Neural cell (in vitro differentiated cells): Measurements from ENCODE around the gene PTPN5. TPM values are rescaled to one million over a fixed set of nuclear protein-coding genes. Genes with fewer than 3 reads are reported as not detected.

Experiments used
- H2AFZ ChIP-seq: fragments of 200-600, 300-800 bp; sonication (generic), shearing (Covaris generic); 2 replicates; pipeline ENCODE4 v1.6.0; 2014; ENCODE audit warnings: low read depth, mild to moderate bottlenecking, antibody characterized with exemption, low read length, moderate library complexity
- H3F3A ChIP-seq: fragments of 200-600 bp; shearing (Covaris generic); 2 replicates; pipeline ENCODE4 v1.6.1; 2016; ENCODE audit warnings: mild to moderate bottlenecking, moderate library complexity, mixed read lengths, antibody characterized with exemption, low read length; ENCODE audit not compliant: insufficient read depth, poor library complexity, severe bottlenecking
- H3K27ac ChIP-seq: fragments of 200-600, 300-800 bp; sonication (generic), shearing (Covaris generic); 2 replicates; pipeline ENCODE4 v1.5.1; 2014; ENCODE audit warnings: mild to moderate bottlenecking, low read length, moderate library complexity
- H3K27me3 ChIP-seq: fragments of 300-800, 200-600 bp; sonication (generic), shearing (Covaris generic); 2 replicates; pipeline ENCODE4 v1.6.0; 2014; ENCODE audit warnings: mild to moderate bottlenecking, low read depth, low read length, moderate library complexity; ENCODE audit not compliant: insufficient read depth
- H3K36me3 ChIP-seq: fragments of 300-800, 200-600 bp; sonication (generic), shearing (Covaris generic); 2 replicates; pipeline ENCODE4 v1.5.1; 2014; ENCODE audit warnings: mild to moderate bottlenecking, antibody characterized with exemption, low read length, moderate library complexity; ENCODE audit not compliant: insufficient read depth
- H3K4me2 ChIP-seq: fragments of 300-800, 200-600 bp; sonication (generic), shearing (Covaris generic); 2 replicates; pipeline ENCODE4 v1.6.0; 2014; ENCODE audit warnings: mild to moderate bottlenecking, low read length
- H3K4me3 ChIP-seq: fragments of 300-800, 200-600 bp; sonication (generic), shearing (Covaris generic); 2 replicates; pipeline ENCODE4 v1.5.1; 2014; ENCODE audit warnings: mild to moderate bottlenecking, low read length, moderate library complexity
- H3K79me2 ChIP-seq: fragments of 200-600 bp; shearing (Covaris generic); replicated peaks from 2 replicates; pipeline ENCODE4 v1.6.0; 2014; ENCODE audit warnings: mild to moderate bottlenecking, low read length, moderate library complexity; ENCODE audit not compliant: insufficient read depth
- H3K9ac ChIP-seq: fragments of 300-800, 200-600 bp; sonication (generic), shearing (Covaris generic); 2 replicates; pipeline ENCODE4 v1.6.1; 2016; ENCODE audit warnings: mild to moderate bottlenecking, low read length, mixed read lengths
- H3K9me2 ChIP-seq: fragments of 200-600 bp; shearing (Covaris generic); 2 replicates; pipeline ENCODE4 v1.6.1; 2016; ENCODE audit warnings: mild to moderate bottlenecking, low read length, mixed read lengths; ENCODE audit not compliant: insufficient read depth
- H3K9me3 ChIP-seq: fragments of 200-600, 300-800 bp; sonication (generic), shearing (Covaris generic); 2 replicates; pipeline ENCODE4 v1.6.1; 2016; ENCODE audit warnings: mild to moderate bottlenecking, mixed run types, low read length, moderate library complexity, mixed read lengths
- H4K20me1 ChIP-seq: fragments of 200-600 bp; shearing (Covaris generic); 2 replicates; pipeline ENCODE4 v1.6.1; 2016; ENCODE audit warnings: mild to moderate bottlenecking, mixed run types; ENCODE audit not compliant: insufficient read depth
- CTCF ChIP-seq: fragments of 450-650 bp; IDR thresholded peaks from 2 replicates; pipeline ENCODE4 v1.5.1; 2014; ENCODE audit warnings: antibody characterized with exemption, mild to moderate bottlenecking, moderate library complexity; ENCODE audit not compliant: poor library complexity, severe bottlenecking
- EP300 ChIP-seq: fragments of 450-650 bp; conservative IDR thresholded peaks from 2 replicates; pipeline ENCODE4 v1.6.1; 2014; ENCODE audit warnings: antibody characterized with exemption, mild to moderate bottlenecking, moderate library complexity; ENCODE audit not compliant: poor library complexity, severe bottlenecking
- EZH2 ChIP-seq: fragments of 200-600, 300-800 bp; shearing (Covaris generic), sonication (generic); IDR thresholded peaks from 2 replicates; pipeline ENCODE4 v1.6.1; 2014; ENCODE audit warnings: antibody characterized with exemption, low read length, borderline replicate concordance, mild to moderate bottlenecking; ENCODE audit not compliant: insufficient read depth, poor library complexity, severe bottlenecking
- MXI1 ChIP-seq: fragments of 450-650 bp; conservative IDR thresholded peaks from 2 replicates; pipeline ENCODE4 v1.6.1; 2014; ENCODE audit warnings: antibody characterized with exemption, mild to moderate bottlenecking; ENCODE audit not compliant: poor library complexity, severe bottlenecking
- POLR2AphosphoS5 ChIP-seq: IDR thresholded peaks from 2 replicates; pipeline ENCODE4 v1.6.1; 2012
- RAD21 ChIP-seq: fragments of 450-650 bp; conservative IDR thresholded peaks from 2 replicates; pipeline ENCODE4 v1.6.1; 2014; ENCODE audit warnings: antibody characterized with exemption, mild to moderate bottlenecking, moderate library complexity
- SMC3 ChIP-seq: fragments of 450-650 bp; conservative IDR thresholded peaks from 2 replicates; pipeline ENCODE4 v1.6.1; 2014; ENCODE audit warnings: antibody characterized with exemption, mild to moderate bottlenecking, moderate library complexity; ENCODE audit not compliant: poor library complexity
- TAF1 ChIP-seq: IDR thresholded peaks from 2 replicates; pipeline ENCODE4 v1.6.1; 2012; ENCODE audit warnings: low read depth
- polyA plus RNA-seq: library from polyadenylated mRNA; depleted of rRNA; stranded (reverse); fragments of >200 nt; gene quantifications from 2 replicates; pipeline ENCODE4 v1.2.3, GENCODE V29; 2014
- TF ChIP-seq, protein P1 (sequence below): IDR thresholded peaks from 2 replicates; pipeline ENCODE4 v1.6.1; 2012; ENCODE audit warnings: borderline replicate concordance

The PTPN5 gene
- polyA plus RNA-seq, 1 donor from 2014 or later = 122 TPM

- Histone ChIP-seq H3K4me2 (no peak overlapping the region), H3K27me3 (no peaks in the 10 kb centered on the region)
These were observed 25.6 kb downstream of the PTPN5 start for GRCh38 chr11:18766015-18766414.

DNA sequence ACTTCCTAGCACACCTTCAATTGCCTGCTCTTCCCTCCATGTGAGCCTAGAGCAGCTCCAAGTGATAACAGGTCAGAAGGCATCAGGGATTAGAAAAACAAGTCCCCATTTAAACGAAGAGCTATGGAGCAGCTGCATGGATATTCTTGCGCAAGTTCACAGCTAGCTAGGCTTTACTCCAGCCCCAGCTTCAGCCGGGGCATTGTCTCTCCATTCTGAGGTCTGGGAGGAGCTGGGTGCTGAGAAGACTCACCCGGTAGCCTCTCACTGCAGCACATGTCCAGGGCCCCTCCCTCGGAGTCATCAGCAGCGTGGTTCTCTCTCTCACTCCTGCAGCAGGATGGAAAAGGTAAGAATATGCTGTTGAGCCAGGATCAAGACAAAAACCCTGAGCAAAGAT lies 26.0 kb downstream of the PTPN5 start:
- no peak for TF ChIP-seq SMC3
- TF ChIP-seq RAD21 = no peak
- TF ChIP-seq MXI1 = no peak
- no peak for TF ChIP-seq CTCF
- TF ChIP-seq TAF1 = no peak
- no peak for TF ChIP-seq EP300
- TF ChIP-seq EZH2 = no peak
- TF ChIP-seq POLR2AphosphoS5 = no peak
- TF ChIP-seq, protein P1, sequence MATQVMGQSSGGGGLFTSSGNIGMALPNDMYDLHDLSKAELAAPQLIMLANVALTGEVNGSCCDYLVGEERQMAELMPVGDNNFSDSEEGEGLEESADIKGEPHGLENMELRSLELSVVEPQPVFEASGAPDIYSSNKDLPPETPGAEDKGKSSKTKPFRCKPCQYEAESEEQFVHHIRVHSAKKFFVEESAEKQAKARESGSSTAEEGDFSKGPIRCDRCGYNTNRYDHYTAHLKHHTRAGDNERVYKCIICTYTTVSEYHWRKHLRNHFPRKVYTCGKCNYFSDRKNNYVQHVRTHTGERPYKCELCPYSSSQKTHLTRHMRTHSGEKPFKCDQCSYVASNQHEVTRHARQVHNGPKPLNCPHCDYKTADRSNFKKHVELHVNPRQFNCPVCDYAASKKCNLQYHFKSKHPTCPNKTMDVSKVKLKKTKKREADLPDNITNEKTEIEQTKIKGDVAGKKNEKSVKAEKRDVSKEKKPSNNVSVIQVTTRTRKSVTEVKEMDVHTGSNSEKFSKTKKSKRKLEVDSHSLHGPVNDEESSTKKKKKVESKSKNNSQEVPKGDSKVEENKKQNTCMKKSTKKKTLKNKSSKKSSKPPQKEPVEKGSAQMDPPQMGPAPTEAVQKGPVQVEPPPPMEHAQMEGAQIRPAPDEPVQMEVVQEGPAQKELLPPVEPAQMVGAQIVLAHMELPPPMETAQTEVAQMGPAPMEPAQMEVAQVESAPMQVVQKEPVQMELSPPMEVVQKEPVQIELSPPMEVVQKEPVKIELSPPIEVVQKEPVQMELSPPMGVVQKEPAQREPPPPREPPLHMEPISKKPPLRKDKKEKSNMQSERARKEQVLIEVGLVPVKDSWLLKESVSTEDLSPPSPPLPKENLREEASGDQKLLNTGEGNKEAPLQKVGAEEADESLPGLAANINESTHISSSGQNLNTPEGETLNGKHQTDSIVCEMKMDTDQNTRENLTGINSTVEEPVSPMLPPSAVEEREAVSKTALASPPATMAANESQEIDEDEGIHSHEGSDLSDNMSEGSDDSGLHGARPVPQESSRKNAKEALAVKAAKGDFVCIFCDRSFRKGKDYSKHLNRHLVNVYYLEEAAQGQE = no peak
- H2AFZ ChIP-seq = no peak overlapping the region
- no peaks in the 10 kb centered on the region for H3K9me2 ChIP-seq
- H3K9me3 ChIP-seq = no peaks in the 10 kb centered on the region
- no peak overlapping the region for H3K4me2 ChIP-seq
- no peak overlapping the region for H3K9ac ChIP-seq
- H3K27ac ChIP-seq = no peak overlapping the region
- H3K36me3 ChIP-seq = peaks cover 15% of the 10 kb centered on the region
- H3F3A ChIP-seq = no peaks in the 10 kb centered on the region
- no peaks in the 10 kb centered on the region for H3K79me2 ChIP-seq
- no peak overlapping the region for H3K4me3 ChIP-seq
- H3K27me3 ChIP-seq = no peaks in the 10 kb centered on the region
- H4K20me1 ChIP-seq = no peaks in the 10 kb centered on the region

More at GRCh38 chr11:18766015-18766414, 25.6 kb downstream of the PTPN5 start:
- H3K27ac ChIP-seq = no peak overlapping the region
- H3K9me2 ChIP-seq = no peaks in the 10 kb centered on the region
- no peaks in the 10 kb centered on the region for H4K20me1 ChIP-seq
- no peaks in the 10 kb centered on the region for H3K79me2 ChIP-seq
- no peak overlapping the region for H3K4me3 ChIP-seq
- no peaks in the 10 kb centered on the region for H3F3A ChIP-seq
- no peaks in the 10 kb centered on the region for H3K9me3 ChIP-seq
- H3K36me3 ChIP-seq = peaks cover 10% of the 10 kb centered on the region
- no peak overlapping the region for H3K9ac ChIP-seq
- TF ChIP-seq MXI1 = no peak
- no peak for TF ChIP-seq SMC3
- TF ChIP-seq, protein P1 = no peak
- no peak for TF ChIP-seq POLR2AphosphoS5
- TF ChIP-seq TAF1 = no peak
- no peak for TF ChIP-seq CTCF
- no peak for TF ChIP-seq RAD21
- TF ChIP-seq EZH2 = no peak
- TF ChIP-seq EP300 = no peak
- no peak overlapping the region for H2AFZ ChIP-seq
